H1 (cell line): ENCODE results near the gene TWSG1. TPM values are rescaled to one million over a fixed set of nuclear protein-coding genes. Genes with fewer than 3 reads are reported as not detected.

Experiments
- BACH1 ChIP-seq: IDR thresholded peaks from 2 replicates; pipeline ENCODE4 v1.6.1; 2012; ENCODE audit warnings: low read length, improper control_type of control experiment
- CTBP2 ChIP-seq: IDR thresholded peaks from 2 replicates; pipeline ENCODE4 v1.7.0; 2011; ENCODE audit warnings: borderline replicate concordance, mild to moderate bottlenecking, moderate library complexity, mixed read lengths, low read length; ENCODE audit not compliant: insufficient read depth, insufficient read length
- polyA plus RNA-seq, 7 experiments: library from polyadenylated mRNA; depleted of rRNA in 3 of 7; stranded (reverse) in 5 of 7; unstranded in 2 of 7; fragments of >200 nt in 5 of 7; fragments of 200-250 nt in 2 of 7; gene quantifications; 1 replicate in 5 of 7; 2 replicates in 1 of 7; 4 replicates in 1 of 7; pipeline versions ENCODE4 v1.2.1 to v1.2.3, GENCODE V29; 2011 to 2013; ENCODE audit warnings: missing spikeins in 2 of 7, mixed read lengths in 2 of 7
- total RNA-seq: library from RNA; stranded (reverse); fragmentation: NEBNext Ultra II Directional; extraction: Animal tissue kit (Norgen Biotek cat#: 25700); gene quantifications from 2 replicates; pipeline ENCODE4 v1.2.1, GENCODE V29; 2021
- TF ChIP-seq, protein P1 (sequence below): IDR thresholded peaks from 2 replicates; pipeline ENCODE4 v1.6.1; 2011; ENCODE audit warnings: low read length, improper control_type of control experiment
- TF ChIP-seq, protein P2 (sequence below): IDR thresholded peaks from 2 replicates; pipeline ENCODE4 v1.6.1; 2011; ENCODE audit warnings: low read depth, mild to moderate bottlenecking, low read length; ENCODE audit not compliant: insufficient read depth
- TF ChIP-seq, protein P3 (sequence below): IDR thresholded peaks from 2 replicates; pipeline ENCODE4 v1.6.1; 2012; ENCODE audit warnings: inconsistent platforms

TWSG1 gene
- total and polyA plus RNA-seq, 2 of the 8 experiments (the other 6 are each of a cell fraction or from before 2014, with no cell fraction given): 11.8 to 19.8 TPM

DNA sequence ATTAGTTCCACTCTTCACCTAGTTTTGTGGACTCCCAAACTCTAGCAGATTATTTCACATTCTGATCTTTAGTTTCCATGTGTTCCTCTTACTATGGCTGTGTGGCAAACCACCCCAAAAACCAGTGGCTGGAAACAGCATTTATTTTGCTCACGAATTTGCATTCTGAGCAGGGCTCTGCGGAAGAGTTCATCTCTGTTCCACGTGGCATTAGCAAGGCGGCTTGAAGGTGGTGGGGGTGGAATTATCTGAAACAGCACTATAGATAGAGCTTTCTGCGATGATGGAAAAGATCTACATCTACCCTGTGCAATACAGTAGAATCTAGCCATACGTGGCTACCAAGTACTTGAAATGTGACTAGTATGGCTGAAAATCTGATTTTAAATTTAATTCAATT, 5.9 kb downstream of the TWSG1 start (continued):
- TF ChIP-seq, protein P1, sequence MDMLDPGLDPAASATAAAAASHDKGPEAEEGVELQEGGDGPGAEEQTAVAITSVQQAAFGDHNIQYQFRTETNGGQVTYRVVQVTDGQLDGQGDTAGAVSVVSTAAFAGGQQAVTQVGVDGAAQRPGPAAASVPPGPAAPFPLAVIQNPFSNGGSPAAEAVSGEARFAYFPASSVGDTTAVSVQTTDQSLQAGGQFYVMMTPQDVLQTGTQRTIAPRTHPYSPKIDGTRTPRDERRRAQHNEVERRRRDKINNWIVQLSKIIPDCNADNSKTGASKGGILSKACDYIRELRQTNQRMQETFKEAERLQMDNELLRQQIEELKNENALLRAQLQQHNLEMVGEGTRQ: no peak
- TF ChIP-seq, protein P2, sequence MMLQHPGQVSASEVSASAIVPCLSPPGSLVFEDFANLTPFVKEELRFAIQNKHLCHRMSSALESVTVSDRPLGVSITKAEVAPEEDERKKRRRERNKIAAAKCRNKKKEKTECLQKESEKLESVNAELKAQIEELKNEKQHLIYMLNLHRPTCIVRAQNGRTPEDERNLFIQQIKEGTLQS: no peak
- TF ChIP-seq, protein P3, sequence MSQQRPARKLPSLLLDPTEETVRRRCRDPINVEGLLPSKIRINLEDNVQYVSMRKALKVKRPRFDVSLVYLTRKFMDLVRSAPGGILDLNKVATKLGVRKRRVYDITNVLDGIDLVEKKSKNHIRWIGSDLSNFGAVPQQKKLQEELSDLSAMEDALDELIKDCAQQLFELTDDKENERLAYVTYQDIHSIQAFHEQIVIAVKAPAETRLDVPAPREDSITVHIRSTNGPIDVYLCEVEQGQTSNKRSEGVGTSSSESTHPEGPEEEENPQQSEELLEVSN: no peak
- TF ChIP-seq BACH1 (no peak), CTBP2 (no peak)
